ENCODE results near the gene YIF1B.

The YIF1B gene

GRCh38 chr19:38335949-38336637 is 20.3 kb upstream of the YIF1B start:
- peak; percentile 84 to 87 for DNase-seq (ENCODE audit: low read depth in 1 of 2, low spot score in 1 of 2)

GRCh38 chr19:38333245-38333644 is 17.5 kb upstream of the YIF1B start:
- DNase-seq (ENCODE audit: low read depth in 1 of 2, low spot score in 1 of 2): no peak

- no peak for DNase-seq (ENCODE audit: low read depth in 1 of 2, low spot score in 1 of 2)
Measured at GRCh38 chr19:38331728-38332127, 16.0 kb upstream of the YIF1B start.

GRCh38 chr19:38329651-38330050 is 13.9 kb upstream of the YIF1B start:
- DNase-seq (ENCODE audit: low read depth in 1 of 2, low spot score in 1 of 2): no peak

GRCh38 chr19:38326591-38326990 is 10.8 kb upstream of the YIF1B start:
- no peak for DNase-seq (ENCODE audit: low read depth in 1 of 2, low spot score in 1 of 2)

- no peak for DNase-seq (ENCODE audit: low read depth in 1 of 2, low spot score in 1 of 2)
Measured at GRCh38 chr19:38324431-38324830, 8.7 kb upstream of the YIF1B start.

- DNase-seq (ENCODE audit: low read depth in 1 of 2, low spot score in 1 of 2): no peak
Measured at GRCh38 chr19:38323291-38323690, 7.5 kb upstream of the YIF1B start.

GRCh38 chr19:38321646-38322196 is 6.0 kb upstream of the YIF1B start:
- DNase-seq (ENCODE audit: low read depth in 1 of 2, low spot score in 1 of 2): no peak

GRCh38 chr19:38320969-38321339 is 5.2 kb upstream of the YIF1B start:
- no peak for DNase-seq (ENCODE audit: low read depth in 1 of 2, low spot score in 1 of 2)

GRCh38 chr19:38319421-38320258 is 3.9 kb upstream of the YIF1B start, which contains the start of gene KCNK6:
Gene KCNK6 (plus strand): TSS chr19:38319845. CDS start chr19:38319951, 106 bp downstream.
- peak in 1 of 2 donors; percentile 37 for DNase-seq (ENCODE audit: low read depth in 1 of 2, low spot score in 1 of 2)

- DNase-seq (ENCODE audit: low read depth in 1 of 2, low spot score in 1 of 2): no peak
Measured at GRCh38 chr19:38318660-38319059, 2.9 kb upstream of the YIF1B start.

GRCh38 chr19:38317104-38317612 is 1.4 kb upstream of the YIF1B start:
- no peak for DNase-seq (ENCODE audit: low read depth in 1 of 2, low spot score in 1 of 2)

GRCh38 chr19:38316477-38317067 is 825 bp upstream of the YIF1B start:
- no peak for DNase-seq (ENCODE audit: low read depth in 1 of 2, low spot score in 1 of 2)

- no peak for DNase-seq (ENCODE audit: low read depth in 1 of 2, low spot score in 1 of 2)
Measured at GRCh38 chr19:38310986-38311385, 4.8 kb downstream of the YIF1B start.

- DNase-seq (ENCODE audit: low read depth in 1 of 2, low spot score in 1 of 2): no peak
Measured at GRCh38 chr19:38310279-38310670, 5.5 kb downstream of the YIF1B start.

- no peak for DNase-seq (ENCODE audit: low read depth in 1 of 2, low spot score in 1 of 2)
Measured at GRCh38 chr19:38309615-38310278, 6.0 kb downstream of the YIF1B start.

GRCh38 chr19:38308926-38309614 is 6.7 kb downstream of the YIF1B start:
- no peak for DNase-seq (ENCODE audit: low read depth in 1 of 2, low spot score in 1 of 2)

- DNase-seq (ENCODE audit: low read depth in 1 of 2, low spot score in 1 of 2): no peak
Measured at GRCh38 chr19:38308006-38308766, 7.6 kb downstream of the YIF1B start.

- no peak for DNase-seq (ENCODE audit: low read depth in 1 of 2, low spot score in 1 of 2)
Measured at GRCh38 chr19:38307597-38307996, 8.2 kb downstream of the YIF1B start.

- no peak for DNase-seq (ENCODE audit: low read depth in 1 of 2, low spot score in 1 of 2)
Measured at GRCh38 chr19:38307076-38307475, 8.7 kb downstream of the YIF1B start.

All from stimulated activated CD4-positive, alpha-beta T cell treated with anti-CD3 and anti-CD28 coated beads, Interleukin-15, amount 100 ng/mL, for 1 hour (primary cell).